Neural progenitor cell (in vitro differentiated cells): ENCODE results near the gene IL4I1. TPM values are rescaled to one million over a fixed set of nuclear protein-coding genes. Genes with fewer than 3 reads are reported as not detected.
A peak's percentile ranks its signal among the peaks of the same experiment; 100 is the strongest.

ENCODE experiments used
- DNase-seq: peaks from one replicate; pipeline ENCODE4 v3.0.0-alpha.2; 2016; ENCODE audit warnings: low spot score
- H2AFZ ChIP-seq: fragments of 200-600 bp; sonication (generic); replicated peaks from 2 replicates; pipeline ENCODE4 v1.6.1; 2016; ENCODE audit warnings: antibody characterized with exemption
- H3F3A ChIP-seq: fragments of 200-600 bp; sonication (generic); 2 replicates; pipeline ENCODE4 v1.6.1; 2016; ENCODE audit warnings: antibody characterized with exemption, low read depth
- H3K27ac ChIP-seq: fragments of 200-600 bp; sonication (generic); 2 replicates; pipeline ENCODE4 v1.5.1; 2016; ENCODE audit warnings: mild to moderate bottlenecking
- H3K27me3 ChIP-seq: fragments of 200-600 bp; sonication (generic); 2 replicates; pipeline ENCODE4 v1.6.1; 2016; ENCODE audit warnings: mild to moderate bottlenecking, moderate library complexity
- H3K36me3 ChIP-seq: fragments of 200-600 bp; sonication (generic); 2 replicates; pipeline ENCODE4 v1.5.1; 2016
- H3K4me1 ChIP-seq: fragments of 200-600 bp; sonication (generic); 2 replicates; pipeline ENCODE4 v1.6.1; 2016; ENCODE audit warnings: mixed run types
- H3K4me2 ChIP-seq: fragments of 200-600 bp; sonication (generic); 2 replicates; pipeline ENCODE4 v1.6.1; 2016
- H3K4me3 ChIP-seq: fragments of 200-600 bp; sonication (generic); 2 replicates; pipeline ENCODE4 v1.5.1; 2016
- H3K79me2 ChIP-seq: fragments of 200-600 bp; sonication (generic); 2 replicates; pipeline ENCODE4 v1.6.1; 2016; ENCODE audit warnings: low read depth
- H3K9ac ChIP-seq: fragments of 200-600 bp; sonication (generic); 2 replicates; pipeline ENCODE4 v1.6.1; 2016
- H3K9me3 ChIP-seq: fragments of 200-600 bp; sonication (generic); 2 replicates; pipeline ENCODE4 v1.5.1; 2016; ENCODE audit warnings: low read depth
- H4K20me1 ChIP-seq: fragments of 200-600 bp; sonication (generic); 2 replicates; pipeline ENCODE4 v1.6.1; 2016; ENCODE audit warnings: low read depth
- H3K27ac Mint-ChIP-seq: 3 replicates; pipeline ENCODE4 v1.8.0; 2021; ENCODE audit warnings: mixed read lengths
- H3K27me3 Mint-ChIP-seq: 2 replicates; pipeline ENCODE4 v1.8.0; 2022; ENCODE audit warnings: low read depth, mild to moderate bottlenecking, inconsistent platforms, moderate library complexity, mixed read lengths; ENCODE audit not compliant: insufficient read depth
- H3K36me3 Mint-ChIP-seq: 3 replicates; pipeline ENCODE4 v1.8.0; 2021; ENCODE audit warnings: mixed read lengths
- H3K4me1 Mint-ChIP-seq: 3 replicates; pipeline ENCODE4 v1.8.0; 2021; ENCODE audit warnings: mixed read lengths
- H3K4me3 Mint-ChIP-seq: 3 replicates; pipeline ENCODE4 v1.8.0; 2021; ENCODE audit warnings: mild to moderate bottlenecking, moderate library complexity, mixed read lengths
- H3K9me3 Mint-ChIP-seq: 3 replicates; pipeline ENCODE4 v1.8.0; 2020; ENCODE audit warnings: mixed read lengths
- EZH2 ChIP-seq: fragments of 200-600 bp; sonication (generic); IDR thresholded peaks from 2 replicates; pipeline ENCODE4 v1.6.1; 2017; ENCODE audit warnings: antibody characterized with exemption, mild to moderate bottlenecking, moderate library complexity
- EZH2phosphoT487 ChIP-seq: fragments of 200-600 bp; sonication (generic); IDR thresholded peaks from 2 replicates; pipeline ENCODE4 v1.6.1; 2017; ENCODE audit warnings: antibody characterized with exemption
- total RNA-seq: library from RNA; depleted of rRNA; stranded (reverse); fragments of >200 nt; gene quantifications from 2 replicates; pipeline ENCODE4 v1.2.3, GENCODE V29; 2015; ENCODE audit warnings: low replicate concordance
- TF ChIP-seq, protein P1 (sequence below): fragments of 200-600 bp; sonication (generic); IDR thresholded peaks from 2 replicates; pipeline ENCODE4 v1.5.1; 2017; ENCODE audit warnings: antibody characterized with exemption, mild to moderate bottlenecking

IL4I1 gene
- total RNA-seq, 1 donor from 2014 or later: not detected

- peaks cover 14% of the 10 kb centered on the region for H3K4me1 Mint-ChIP-seq
Measured at GRCh38 chr19:49881186-49881585, 15.5 kb downstream of the IL4I1 start.

DNA sequence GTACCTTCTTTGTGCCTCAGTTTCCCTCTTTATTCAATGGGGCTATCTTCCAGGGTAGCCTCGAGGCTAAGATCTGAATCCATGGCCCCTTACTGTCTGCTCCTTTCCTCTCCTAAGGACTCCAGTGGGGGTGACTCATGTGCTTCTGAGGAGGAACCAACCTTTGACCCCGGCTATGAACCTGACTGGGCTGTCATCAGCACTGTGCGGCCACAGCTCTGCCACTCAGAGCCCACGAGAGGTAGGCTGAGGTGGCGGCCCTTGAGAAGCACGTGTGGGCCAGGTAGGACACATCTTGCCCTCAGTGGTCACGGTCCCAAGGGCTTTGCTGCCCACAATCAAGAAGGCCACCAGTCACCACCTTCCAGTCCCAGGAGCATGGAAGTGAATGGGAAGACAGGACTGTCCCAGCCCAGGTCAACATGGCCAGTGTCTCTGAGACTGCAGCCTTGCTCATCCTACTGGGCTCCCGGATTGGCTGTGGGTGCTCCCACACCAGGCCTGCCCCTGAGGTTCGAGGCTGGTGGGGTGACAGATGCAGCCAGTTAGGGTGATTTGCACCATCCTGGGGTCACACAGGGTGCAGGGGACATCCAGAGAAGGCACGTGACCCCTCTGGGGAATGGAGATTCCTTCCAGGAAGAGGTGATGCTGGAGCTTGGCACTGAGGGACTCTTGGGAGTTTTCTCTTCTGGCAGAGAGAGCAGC is 16.4 kb downstream of the IL4I1 start:
- Mint-ChIP-seq H3K36me3 (peaks cover 31% of the 10 kb centered on the region), H3K9me3 (no peaks in the 10 kb centered on the region), H3K4me1 (peaks cover 16% of the 10 kb centered on the region), H3K4me3 (no peak overlapping the region), H3K27me3 (peaks cover 2% of the 10 kb centered on the region), H3K27ac (no peak overlapping the region)
- Histone ChIP-seq H3K4me3 (no peak overlapping the region), H3K9ac (no peak overlapping the region), H2AFZ (no peak overlapping the region), H3K9me3 (no peaks in the 10 kb centered on the region), H3K27ac (no peak overlapping the region), H3K27me3 (no peaks in the 10 kb centered on the region), H3K4me1 (peaks cover 10% of the 10 kb centered on the region), H3K4me2 (no peak overlapping the region), H3F3A (peaks cover 6% of the 10 kb centered on the region), H3K36me3 (peaks cover 4% of the 10 kb centered on the region), H4K20me1 (peaks cover 18% of the 10 kb centered on the region), H3K79me2 (peaks cover 19% of the 10 kb centered on the region)
- no peak for DNase-seq
- TF ChIP-seq EZH2phosphoT487 (no peak), EZH2 (no peak)
- TF ChIP-seq, protein P1, sequence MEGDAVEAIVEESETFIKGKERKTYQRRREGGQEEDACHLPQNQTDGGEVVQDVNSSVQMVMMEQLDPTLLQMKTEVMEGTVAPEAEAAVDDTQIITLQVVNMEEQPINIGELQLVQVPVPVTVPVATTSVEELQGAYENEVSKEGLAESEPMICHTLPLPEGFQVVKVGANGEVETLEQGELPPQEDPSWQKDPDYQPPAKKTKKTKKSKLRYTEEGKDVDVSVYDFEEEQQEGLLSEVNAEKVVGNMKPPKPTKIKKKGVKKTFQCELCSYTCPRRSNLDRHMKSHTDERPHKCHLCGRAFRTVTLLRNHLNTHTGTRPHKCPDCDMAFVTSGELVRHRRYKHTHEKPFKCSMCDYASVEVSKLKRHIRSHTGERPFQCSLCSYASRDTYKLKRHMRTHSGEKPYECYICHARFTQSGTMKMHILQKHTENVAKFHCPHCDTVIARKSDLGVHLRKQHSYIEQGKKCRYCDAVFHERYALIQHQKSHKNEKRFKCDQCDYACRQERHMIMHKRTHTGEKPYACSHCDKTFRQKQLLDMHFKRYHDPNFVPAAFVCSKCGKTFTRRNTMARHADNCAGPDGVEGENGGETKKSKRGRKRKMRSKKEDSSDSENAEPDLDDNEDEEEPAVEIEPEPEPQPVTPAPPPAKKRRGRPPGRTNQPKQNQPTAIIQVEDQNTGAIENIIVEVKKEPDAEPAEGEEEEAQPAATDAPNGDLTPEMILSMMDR: no peak

More at GRCh38 chr19:49881186-49881585, 15.5 kb downstream of the IL4I1 start:
- Histone ChIP-seq H3K4me2 (no peak overlapping the region), H3K27me3 (no peaks in the 10 kb centered on the region), H3K27ac (no peak overlapping the region), H2AFZ (no peak overlapping the region), H3K4me1 (peaks cover 5% of the 10 kb centered on the region), H3K36me3 (peaks cover 4% of the 10 kb centered on the region), H3K79me2 (peaks cover 13% of the 10 kb centered on the region), H3K9ac (no peak overlapping the region), H3K9me3 (no peaks in the 10 kb centered on the region), H3K4me3 (no peak overlapping the region), H4K20me1 (peaks cover 18% of the 10 kb centered on the region), H3F3A (peaks cover 5% of the 10 kb centered on the region)
- Mint-ChIP-seq H3K36me3 (peaks cover 33% of the 10 kb centered on the region), H3K9me3 (no peaks in the 10 kb centered on the region), H3K27ac (no peak overlapping the region), H3K27me3 (peaks cover 2% of the 10 kb centered on the region), H3K4me3 (no peak overlapping the region)
- TF ChIP-seq, protein P1: no peak
- TF ChIP-seq EZH2 (no peak), EZH2phosphoT487 (no peak)
- DNase-seq: no peak

- no peak overlapping the region for H3K9ac ChIP-seq
- Mint-ChIP-seq H3K27ac (no peak overlapping the region), H3K9me3 (no peaks in the 10 kb centered on the region), H3K4me1 (peaks cover 20% of the 10 kb centered on the region), H3K4me3 (no peak overlapping the region), H3K27me3 (peaks cover 2% of the 10 kb centered on the region), H3K36me3 (peaks cover 25% of the 10 kb centered on the region)
- H3K4me1 ChIP-seq: peaks cover 10% of the 10 kb centered on the region
- H3K79me2 ChIP-seq: peaks cover 28% of the 10 kb centered on the region
- TF ChIP-seq EZH2: no peak
- TF ChIP-seq, protein P1: no peak
- TF ChIP-seq EZH2phosphoT487: no peak
- peaks cover 18% of the 10 kb centered on the region for H4K20me1 ChIP-seq
- H3K36me3 ChIP-seq: peaks cover 4% of the 10 kb centered on the region
- H3K4me3 ChIP-seq: no peak overlapping the region
- H3K27ac ChIP-seq: no peak overlapping the region
- no peaks in the 10 kb centered on the region for H3K27me3 ChIP-seq
- no peaks in the 10 kb centered on the region for H3K9me3 ChIP-seq
- H3F3A ChIP-seq: peaks cover 6% of the 10 kb centered on the region
- no peak overlapping the region for H2AFZ ChIP-seq
- no peak for DNase-seq
- peak overlapping the region; percentile 76 for H3K4me2 ChIP-seq
Measured at GRCh38 chr19:49879243-49879963, 17.3 kb downstream of the IL4I1 start.
